SK-N-SH (cell line): ENCODE results near the gene CD300A. TPM values are rescaled to one million over a fixed set of nuclear protein-coding genes. Genes with fewer than 3 reads are reported as not detected.

Experiments used
- CTCF ChIA-PET: fragments of 300-600, 350-600 bp; formaldehyde crosslinking; extraction: SDS; loops from one replicate; lab custom pipeline; 2021; lab: Yijun Ruan, JAX
- POLR2A ChIA-PET: fragments of 350-600 bp; sonication (Branson Sonifier 250); formaldehyde crosslinking; extraction: SDS; loops from one replicate; lab custom pipeline; 2020; ENCODE audit warnings: antibody characterized with exemption, inconsistent platforms; lab: Yijun Ruan, JAX
- DNase-seq: peaks from one replicate; pipeline ENCODE4 v3.0.0; 2012
- H2AFZ ChIP-seq: fragments of 200-600 bp; sonication (generic); 2 replicates; pipeline ENCODE4 v1.8.1; 2016; ENCODE audit warnings: antibody characterized with exemption, mild to moderate bottlenecking, low read depth
- H3F3A ChIP-seq: fragments of 200-600 bp; sonication (generic); replicated peaks from 2 replicates; pipeline ENCODE3; 2016; ENCODE audit warnings: antibody characterized with exemption, mild to moderate bottlenecking; ENCODE audit not compliant: insufficient read depth
- H3K27ac ChIP-seq, 2 experiments: fragments of 200-500 bp in 1 of 2; fragments of 200-600 bp in 1 of 2; sonication (Bioruptor generic) in 1 of 2; sonication (generic), shearing (Covaris generic) in 1 of 2; 2 replicates each; pipeline versions ENCODE4 v1.5.1 to v1.6.1; 2014 to 2016; ENCODE audit warnings: low read depth in 2 of 2, inconsistent platforms in 1 of 2, low read length in 1 of 2, mild to moderate bottlenecking in 1 of 2, mixed read lengths in 1 of 2
- H3K27me3 ChIP-seq: fragments of 200-600 bp; sonication (generic), shearing (Covaris generic); 2 replicates; pipeline ENCODE4 v1.6.1; 2016; ENCODE audit warnings: mixed run types; ENCODE audit not compliant: insufficient read depth
- H3K36me3 ChIP-seq, 2 experiments: fragments of 200-500 bp in 1 of 2; fragments of 200-600 bp in 1 of 2; sonication (Bioruptor generic) in 1 of 2; sonication (generic) in 1 of 2; replicated peaks in 1 of 2; 2 replicates each; pipeline versions ENCODE3 to v1.5.1; 2014 to 2016; ENCODE audit warnings: low read length in 1 of 2, mild to moderate bottlenecking in 1 of 2; ENCODE audit not compliant: insufficient read depth in 2 of 2, control insufficient read depth in 1 of 2
- H3K4me1 ChIP-seq, 2 experiments: fragments of 200-500 bp in 1 of 2; fragments of 200-600 bp in 1 of 2; sonication (Bioruptor generic) in 1 of 2; sonication (generic), shearing (Covaris generic) in 1 of 2; 2 replicates each; pipeline versions ENCODE4 v1.5.1 to v1.6.1; 2014 to 2016; ENCODE audit warnings: low read depth in 1 of 2, low read length in 1 of 2, mixed run types in 1 of 2; ENCODE audit not compliant: insufficient read depth in 2 of 2, control insufficient read depth in 1 of 2
- H3K4me2 ChIP-seq: fragments of 200-600 bp; sonication (generic), shearing (Covaris generic); 2 replicates; pipeline ENCODE4 v1.6.1; 2017; ENCODE audit warnings: mixed run types
- H3K4me3 ChIP-seq, 2 experiments: fragments of 200-500 bp in 1 of 2; fragments of 200-600 bp in 1 of 2; sonication (Bioruptor generic) in 1 of 2; sonication (generic), shearing (Covaris generic) in 1 of 2; 2 replicates each; pipeline versions ENCODE4 v1.5.1 to v1.8.1; 2014 to 2016; ENCODE audit warnings: low read depth in 2 of 2, inconsistent platforms in 1 of 2, low read length in 1 of 2, mild to moderate bottlenecking in 1 of 2, mixed read lengths in 1 of 2, moderate library complexity in 1 of 2
- H3K79me2 ChIP-seq: fragments of 200-600 bp; sonication (generic); 2 replicates; pipeline ENCODE4 v1.8.1; 2017; ENCODE audit warnings: mild to moderate bottlenecking; ENCODE audit not compliant: insufficient read depth
- H3K9ac ChIP-seq: fragments of 200-600 bp; sonication (generic); 2 replicates; pipeline ENCODE4 v1.6.1; 2017; ENCODE audit warnings: mixed run types
- H3K9me2 ChIP-seq: fragments of 200-600 bp; sonication (generic); 2 replicates; pipeline ENCODE4 v1.6.1; 2017; ENCODE audit warnings: mixed run types
- H3K9me3 ChIP-seq: fragments of 200-600 bp; sonication (generic); 2 replicates; pipeline ENCODE4 v1.6.1; 2017; ENCODE audit warnings: mixed run types, mild to moderate bottlenecking, moderate library complexity
- H4K20me1 ChIP-seq: fragments of 200-600 bp; sonication (generic); 2 replicates; pipeline ENCODE4 v1.6.1; 2017; ENCODE audit warnings: mild to moderate bottlenecking, mixed run types; ENCODE audit not compliant: insufficient read depth
- CHD2 ChIP-seq: fragments of 150-350 bp; IDR thresholded peaks from 2 replicates; pipeline ENCODE4 v1.6.1; 2018; ENCODE audit warnings: low read length; ENCODE audit not compliant: partially characterized antibody
- EP300 ChIP-seq, 2 experiments: IDR thresholded peaks; 2 replicates each; pipeline versions ENCODE4 v1.4.0 to v1.6.1; 2012; ENCODE audit warnings: borderline replicate concordance in 1 of 2, low read depth in 1 of 2, low read length in 1 of 2
- MXI1 ChIP-seq: IDR thresholded peaks from 2 replicates; pipeline ENCODE4 v1.6.1; 2012; ENCODE audit warnings: mild to moderate bottlenecking, low read depth, low read length, improper control_type of control experiment
- NFIC ChIP-seq: IDR thresholded peaks from 2 replicates; pipeline ENCODE4 v1.4.0; 2012; ENCODE audit warnings: borderline replicate concordance
- RAD21 ChIP-seq: IDR thresholded peaks from 2 replicates; pipeline ENCODE4 v1.6.1; 2012; ENCODE audit warnings: mild to moderate bottlenecking, low read length
- RXRA ChIP-seq: IDR thresholded peaks from 2 replicates; pipeline ENCODE4 v1.4.0; 2012; ENCODE audit warnings: low read depth, mild to moderate bottlenecking, borderline replicate concordance
- SIN3A ChIP-seq: IDR thresholded peaks from 2 replicates; pipeline ENCODE4 v1.6.1; 2012; ENCODE audit warnings: low read depth, mild to moderate bottlenecking, low read length, moderate library complexity, borderline replicate concordance
- SMC3 ChIP-seq: IDR thresholded peaks from 2 replicates; pipeline ENCODE4 v1.6.1; 2012; ENCODE audit warnings: low read depth, low read length, improper control_type of control experiment
- TAF1 ChIP-seq: IDR thresholded peaks from 2 replicates; pipeline ENCODE4 v1.6.1; 2012; ENCODE audit warnings: low read depth, mild to moderate bottlenecking, low read length, moderate library complexity, borderline replicate concordance
- TCF12 ChIP-seq: IDR thresholded peaks from 2 replicates; pipeline ENCODE4 v1.4.0; 2012
- YY1 ChIP-seq: IDR thresholded peaks from 2 replicates; pipeline ENCODE4 v1.4.0; 2012; ENCODE audit warnings: low read depth, mild to moderate bottlenecking
- WGBS: methylation state at CpG from one replicate; pipeline ENCODE4 v1.1.6; 2017; ENCODE audit warnings: low lambda C conversion rate; 5-methylcytosine and 5-hydroxymethylcytosine counted together
- polyA plus RNA-seq, 3 experiments: library from polyadenylated mRNA; depleted of rRNA; stranded (reverse); fragments of >200 nt; gene quantifications; 2 replicates each; pipeline ENCODE4 v1.2.3, GENCODE V29; 2012
- TF ChIP-seq, protein P1 (sequence below): IDR thresholded peaks from 2 replicates; pipeline ENCODE4; 2012
- TF ChIP-seq, protein P2 (sequence below): IDR thresholded peaks from 2 replicates; pipeline ENCODE4 v1.4.0; 2012; ENCODE audit warnings: low read depth, borderline replicate concordance
- TF ChIP-seq, protein P3 (sequence below): IDR thresholded peaks from 2 replicates; pipeline ENCODE4 v1.6.1; 2012; ENCODE audit warnings: mild to moderate bottlenecking, low read depth, low read length, moderate library complexity
- TF ChIP-seq, protein P4 (sequence below): IDR thresholded peaks from 2 replicates; pipeline ENCODE4 v1.4.0; 2012; ENCODE audit warnings: low read depth, borderline replicate concordance

The CD300A gene
- polyA plus RNA-seq, 1 of the 3 experiments (the other 2 are of a cell fraction) = not detected

DNA sequence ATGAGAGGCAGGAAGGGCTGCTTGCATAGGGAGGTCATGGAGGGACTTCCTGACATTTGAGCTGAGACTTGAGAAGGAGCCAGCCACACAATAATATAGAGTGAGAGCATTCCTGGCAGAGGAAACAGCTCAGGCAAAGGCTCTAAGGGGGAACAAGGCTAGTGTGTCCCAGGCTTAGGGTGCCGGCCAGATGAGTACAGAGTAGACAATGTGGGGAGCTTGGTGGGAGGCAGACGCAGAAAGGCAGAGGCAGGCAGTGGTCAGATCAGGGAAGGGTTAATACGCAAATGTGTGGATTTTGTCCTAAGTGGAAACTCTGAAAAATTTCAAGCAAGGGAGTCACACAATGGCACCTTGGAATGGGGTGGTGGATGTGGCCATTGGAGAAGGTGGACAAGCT, 33.6 kb downstream of the CD300A start:
- Histone ChIP-seq H3K36me3 (no peaks in the 10 kb centered on the region), H3K4me3 (no peak overlapping the region), H3K27me3 (no peaks in the 10 kb centered on the region), H3K79me2 (no peaks in the 10 kb centered on the region), H3K9me3 (peaks cover 2% of the 10 kb centered on the region; the same call in 1 of the 2 replicates), H2AFZ (no peak overlapping the region), H3F3A (no peaks in the 10 kb centered on the region), H3K4me1 (no peaks in the 10 kb centered on the region), H3K9me2 (no peaks in the 10 kb centered on the region), H3K4me2 (no peak overlapping the region), H3K9ac (no peak overlapping the region), H4K20me1 (no peaks in the 10 kb centered on the region), H3K27ac (no peak overlapping the region)
- TF ChIP-seq, protein P1, sequence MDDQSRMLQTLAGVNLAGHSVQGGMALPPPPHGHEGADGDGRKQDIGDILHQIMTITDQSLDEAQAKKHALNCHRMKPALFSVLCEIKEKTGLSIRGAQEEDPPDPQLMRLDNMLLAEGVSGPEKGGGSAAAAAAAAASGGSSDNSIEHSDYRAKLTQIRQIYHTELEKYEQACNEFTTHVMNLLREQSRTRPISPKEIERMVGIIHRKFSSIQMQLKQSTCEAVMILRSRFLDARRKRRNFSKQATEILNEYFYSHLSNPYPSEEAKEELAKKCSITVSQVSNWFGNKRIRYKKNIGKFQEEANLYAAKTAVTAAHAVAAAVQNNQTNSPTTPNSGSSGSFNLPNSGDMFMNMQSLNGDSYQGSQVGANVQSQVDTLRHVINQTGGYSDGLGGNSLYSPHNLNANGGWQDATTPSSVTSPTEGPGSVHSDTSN = no peak
- no peak for TF ChIP-seq RAD21
- TF ChIP-seq MXI1 = no peak
- TF ChIP-seq YY1 = no peak
- no peak for TF ChIP-seq TAF1
- TF ChIP-seq SMC3 = no peak
- no peak for TF ChIP-seq TCF12
- TF ChIP-seq SIN3A = no peak
- TF ChIP-seq NFIC = no peak
- TF ChIP-seq, protein P2, sequence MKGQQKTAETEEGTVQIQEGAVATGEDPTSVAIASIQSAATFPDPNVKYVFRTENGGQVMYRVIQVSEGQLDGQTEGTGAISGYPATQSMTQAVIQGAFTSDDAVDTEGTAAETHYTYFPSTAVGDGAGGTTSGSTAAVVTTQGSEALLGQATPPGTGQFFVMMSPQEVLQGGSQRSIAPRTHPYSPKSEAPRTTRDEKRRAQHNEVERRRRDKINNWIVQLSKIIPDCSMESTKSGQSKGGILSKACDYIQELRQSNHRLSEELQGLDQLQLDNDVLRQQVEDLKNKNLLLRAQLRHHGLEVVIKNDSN = no peak
- TF ChIP-seq EP300 (IDR thresholded peaks at IDR 0.05; ENCODE audit: borderline replicate concordance in 1 of 2, low read depth in 1 of 2, low read length in 1 of 2) = no peak
- no peak for TF ChIP-seq RXRA
- TF ChIP-seq, protein P3, sequence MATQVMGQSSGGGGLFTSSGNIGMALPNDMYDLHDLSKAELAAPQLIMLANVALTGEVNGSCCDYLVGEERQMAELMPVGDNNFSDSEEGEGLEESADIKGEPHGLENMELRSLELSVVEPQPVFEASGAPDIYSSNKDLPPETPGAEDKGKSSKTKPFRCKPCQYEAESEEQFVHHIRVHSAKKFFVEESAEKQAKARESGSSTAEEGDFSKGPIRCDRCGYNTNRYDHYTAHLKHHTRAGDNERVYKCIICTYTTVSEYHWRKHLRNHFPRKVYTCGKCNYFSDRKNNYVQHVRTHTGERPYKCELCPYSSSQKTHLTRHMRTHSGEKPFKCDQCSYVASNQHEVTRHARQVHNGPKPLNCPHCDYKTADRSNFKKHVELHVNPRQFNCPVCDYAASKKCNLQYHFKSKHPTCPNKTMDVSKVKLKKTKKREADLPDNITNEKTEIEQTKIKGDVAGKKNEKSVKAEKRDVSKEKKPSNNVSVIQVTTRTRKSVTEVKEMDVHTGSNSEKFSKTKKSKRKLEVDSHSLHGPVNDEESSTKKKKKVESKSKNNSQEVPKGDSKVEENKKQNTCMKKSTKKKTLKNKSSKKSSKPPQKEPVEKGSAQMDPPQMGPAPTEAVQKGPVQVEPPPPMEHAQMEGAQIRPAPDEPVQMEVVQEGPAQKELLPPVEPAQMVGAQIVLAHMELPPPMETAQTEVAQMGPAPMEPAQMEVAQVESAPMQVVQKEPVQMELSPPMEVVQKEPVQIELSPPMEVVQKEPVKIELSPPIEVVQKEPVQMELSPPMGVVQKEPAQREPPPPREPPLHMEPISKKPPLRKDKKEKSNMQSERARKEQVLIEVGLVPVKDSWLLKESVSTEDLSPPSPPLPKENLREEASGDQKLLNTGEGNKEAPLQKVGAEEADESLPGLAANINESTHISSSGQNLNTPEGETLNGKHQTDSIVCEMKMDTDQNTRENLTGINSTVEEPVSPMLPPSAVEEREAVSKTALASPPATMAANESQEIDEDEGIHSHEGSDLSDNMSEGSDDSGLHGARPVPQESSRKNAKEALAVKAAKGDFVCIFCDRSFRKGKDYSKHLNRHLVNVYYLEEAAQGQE = no peak
- TF ChIP-seq, protein P4, sequence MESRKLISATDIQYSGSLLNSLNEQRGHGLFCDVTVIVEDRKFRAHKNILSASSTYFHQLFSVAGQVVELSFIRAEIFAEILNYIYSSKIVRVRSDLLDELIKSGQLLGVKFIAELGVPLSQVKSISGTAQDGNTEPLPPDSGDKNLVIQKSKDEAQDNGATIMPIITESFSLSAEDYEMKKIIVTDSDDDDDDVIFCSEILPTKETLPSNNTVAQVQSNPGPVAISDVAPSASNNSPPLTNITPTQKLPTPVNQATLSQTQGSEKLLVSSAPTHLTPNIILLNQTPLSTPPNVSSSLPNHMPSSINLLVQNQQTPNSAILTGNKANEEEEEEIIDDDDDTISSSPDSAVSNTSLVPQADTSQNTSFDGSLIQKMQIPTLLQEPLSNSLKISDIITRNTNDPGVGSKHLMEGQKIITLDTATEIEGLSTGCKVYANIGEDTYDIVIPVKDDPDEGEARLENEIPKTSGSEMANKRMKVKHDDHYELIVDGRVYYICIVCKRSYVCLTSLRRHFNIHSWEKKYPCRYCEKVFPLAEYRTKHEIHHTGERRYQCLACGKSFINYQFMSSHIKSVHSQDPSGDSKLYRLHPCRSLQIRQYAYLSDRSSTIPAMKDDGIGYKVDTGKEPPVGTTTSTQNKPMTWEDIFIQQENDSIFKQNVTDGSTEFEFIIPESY = no peak
- TF ChIP-seq CHD2 = no peak
- ChIA-PET CTCF (interaction anchor here (0.6 to 4.7 kb wide), 10 partner anchors 8 to 199 kb away, joined by 3 to 32 read pairs (median 4); partner anchors contain the start of gene GPR142), POLR2A (no interaction called here)
- WGBS = 42% methylated on average over 3 of the region's 3 CpGs
- no peak for DNase-seq
